H1 (cell line): ENCODE measurements around the gene USH2A. TPM values are rescaled to one million over a fixed set of nuclear protein-coding genes. Genes with fewer than 3 reads are reported as not detected.

Experiments
- CBX5 ChIP-seq: fragments of 300-800, 300-1000 bp; sonication (generic); IDR thresholded peaks from 2 replicates; pipeline ENCODE4 v1.7.1; 2016; ENCODE audit warnings: antibody characterized with exemption, low read length, low read depth
- FOSL1 ChIP-seq: IDR thresholded peaks from 2 replicates; pipeline ENCODE4 v1.6.1; 2011; ENCODE audit warnings: mild to moderate bottlenecking, low read depth, low read length, moderate library complexity; ENCODE audit not compliant: insufficient read depth
- GABPA ChIP-seq: IDR thresholded peaks from 2 replicates; pipeline ENCODE4 v1.6.1; 2011; ENCODE audit warnings: mild to moderate bottlenecking, low read length, moderate library complexity, borderline replicate concordance; ENCODE audit not compliant: insufficient read depth
- POLR2AphosphoS5 ChIP-seq: IDR thresholded peaks from 2 replicates; pipeline ENCODE4 v1.6.1; 2011; ENCODE audit warnings: low read depth, low read length
- SP4 ChIP-seq: IDR thresholded peaks from 2 replicates; pipeline ENCODE4 v1.6.1; 2012; ENCODE audit warnings: low read length, inconsistent platforms
- TCF12 ChIP-seq: IDR thresholded peaks from 2 replicates; pipeline ENCODE4 v1.6.1; 2011; ENCODE audit warnings: low read depth, mild to moderate bottlenecking, low read length
- polyA plus RNA-seq, 7 experiments: library from polyadenylated mRNA; depleted of rRNA in 3 of 7; stranded (reverse) in 5 of 7; unstranded in 2 of 7; fragments of >200 nt in 5 of 7; fragments of 200-250 nt in 2 of 7; gene quantifications; 1 replicate in 5 of 7; 2 replicates in 1 of 7; 4 replicates in 1 of 7; pipeline versions ENCODE4 v1.2.1 to v1.2.3, GENCODE V29; 2011 to 2013; ENCODE audit warnings: missing spikeins in 2 of 7, mixed read lengths in 2 of 7
- total RNA-seq: library from RNA; stranded (reverse); fragmentation: NEBNext Ultra II Directional; extraction: Animal tissue kit (Norgen Biotek cat#: 25700); gene quantifications from 2 replicates; pipeline ENCODE4 v1.2.1, GENCODE V29; 2021
- TF ChIP-seq, protein P1 (sequence below): IDR thresholded peaks from 2 replicates; pipeline ENCODE4 v1.6.1; 2012; ENCODE audit warnings: low read length, inconsistent platforms

USH2A gene
- total and polyA plus RNA-seq, 2 of the 8 experiments (the other 6 are each of a cell fraction or from before 2014, with no cell fraction given): 0.02 to 0.17 TPM

GRCh38 chr1:216173376-216173995 lies 249.8 kb downstream of the USH2A start (continued):
- TF ChIP-seq TCF12: no peak
- TF ChIP-seq SP4: no peak
- TF ChIP-seq, protein P1, sequence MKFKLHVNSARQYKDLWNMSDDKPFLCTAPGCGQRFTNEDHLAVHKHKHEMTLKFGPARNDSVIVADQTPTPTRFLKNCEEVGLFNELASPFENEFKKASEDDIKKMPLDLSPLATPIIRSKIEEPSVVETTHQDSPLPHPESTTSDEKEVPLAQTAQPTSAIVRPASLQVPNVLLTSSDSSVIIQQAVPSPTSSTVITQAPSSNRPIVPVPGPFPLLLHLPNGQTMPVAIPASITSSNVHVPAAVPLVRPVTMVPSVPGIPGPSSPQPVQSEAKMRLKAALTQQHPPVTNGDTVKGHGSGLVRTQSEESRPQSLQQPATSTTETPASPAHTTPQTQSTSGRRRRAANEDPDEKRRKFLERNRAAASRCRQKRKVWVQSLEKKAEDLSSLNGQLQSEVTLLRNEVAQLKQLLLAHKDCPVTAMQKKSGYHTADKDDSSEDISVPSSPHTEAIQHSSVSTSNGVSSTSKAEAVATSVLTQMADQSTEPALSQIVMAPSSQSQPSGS: no peak
- no peak for TF ChIP-seq CBX5
- no peak for TF ChIP-seq GABPA
- TF ChIP-seq FOSL1: no peak
- TF ChIP-seq POLR2AphosphoS5: no peak
